ENCODE measurements around the gene NOD1.

NOD1 gene

DNA sequence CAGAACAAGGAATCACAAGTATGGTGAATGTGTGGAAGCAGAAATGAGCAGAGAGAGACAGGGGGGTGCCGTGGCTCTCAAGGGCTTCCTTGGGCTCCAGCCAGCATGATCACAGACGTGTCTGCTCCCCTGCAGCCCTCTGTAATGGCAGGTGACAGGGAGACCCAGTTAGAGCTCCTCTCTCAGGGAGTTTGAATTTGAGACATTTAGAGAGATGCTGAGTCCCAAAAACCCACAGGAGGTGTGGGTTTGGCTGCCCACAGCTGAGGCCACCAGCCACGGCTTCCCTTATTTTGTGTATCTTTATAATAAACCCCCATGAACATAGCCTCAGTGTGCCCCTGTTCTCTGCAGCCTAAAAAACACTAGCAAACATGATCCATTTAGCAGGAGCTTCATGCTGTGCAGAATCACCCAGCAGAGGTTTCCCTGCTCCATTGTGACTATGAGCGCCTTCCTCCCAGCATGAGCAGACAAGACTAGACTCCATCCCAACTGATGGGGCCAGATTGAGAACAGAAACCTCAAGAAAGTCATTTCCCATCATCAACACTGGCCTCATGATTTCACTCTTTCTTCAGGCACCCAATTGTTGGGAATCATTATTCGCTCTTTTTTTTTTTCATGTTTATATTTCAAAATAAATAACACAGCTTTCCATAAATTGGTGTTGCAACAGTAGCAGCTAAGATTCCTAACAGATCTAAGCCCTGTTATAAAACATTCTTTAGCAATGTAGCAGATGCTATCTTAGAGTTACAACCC, 13.4 kb downstream of the NOD1 start:
- H3K4me1 ChIP-seq (ENCODE audit: insufficient read depth, low read length), result no peaks in the 10 kb centered on the region
- H3K9ac ChIP-seq (ENCODE audit: low read depth, low read length), result no peak overlapping the region
- no peak overlapping the region for H3K4me2 ChIP-seq (ENCODE audit: insufficient read depth, low read length)
- peaks cover 6% of the 10 kb centered on the region; the same call in 1 of the 2 replicates for H3K36me3 ChIP-seq (ENCODE audit: insufficient read depth, low read length)
- no peak overlapping the region for H2AFZ ChIP-seq (ENCODE audit: low read depth, low read length)
- DNase-seq (no peak), ATAC-seq (ENCODE audit: insufficient read depth, low read depth) (0 out of 3 replicates have a peak, but pooled peaks have one; percentile 24)
- TF ChIP-seq CTCF (IDR thresholded peaks at IDR 0.05; ENCODE audit: borderline replicate concordance, extremely low read depth, low read length, poor library complexity, severe bottlenecking) (no peak), EZH2 (IDR thresholded peaks at IDR 0.05; ENCODE audit: borderline replicate concordance, low read depth, low read length, severe bottlenecking) (no peak)
- peaks cover 50% of the 10 kb centered on the region for H3K79me2 ChIP-seq (ENCODE audit: insufficient read depth, low read length)
- H3K27me3 ChIP-seq (ENCODE audit: insufficient read depth, low read length, poor library complexity), result no peaks in the 10 kb centered on the region
- peaks cover 25% of the 10 kb centered on the region for H4K20me1 ChIP-seq (ENCODE audit: insufficient read depth, low read length)
- H3K27ac ChIP-seq (ENCODE audit: low read length), result no peak overlapping the region
- H3K9me3 ChIP-seq (ENCODE audit: insufficient read depth, low read length, severe bottlenecking), result no peaks in the 10 kb centered on the region
- no peak overlapping the region for H3K4me3 ChIP-seq (ENCODE audit: low read depth in 1 of 2, low read length in 2 of 2)

DNA sequence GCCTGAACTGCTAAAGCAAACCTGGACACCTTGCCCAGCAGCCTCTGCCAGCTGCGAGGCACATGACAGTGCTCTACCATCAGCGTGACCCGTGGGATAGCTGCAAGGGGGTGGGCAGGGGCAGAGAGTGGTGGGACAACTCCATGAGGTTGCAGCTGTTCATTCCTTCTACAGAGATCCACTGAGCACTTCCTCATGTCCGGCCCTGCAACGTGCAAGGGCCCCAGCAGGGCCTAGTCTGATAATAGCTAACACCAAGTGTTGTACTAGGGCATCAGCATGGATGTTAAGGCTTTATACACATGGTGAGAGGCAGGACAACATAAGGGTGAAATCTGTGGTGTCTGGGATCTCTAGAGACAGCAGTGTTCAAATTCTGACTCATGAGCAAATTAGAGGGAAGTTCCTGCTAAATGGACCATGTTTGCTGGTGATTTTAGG, 14.3 kb downstream of the NOD1 start:
- Histone ChIP-seq H3K9me3 (ENCODE audit: insufficient read depth, low read length, severe bottlenecking) (no peaks in the 10 kb centered on the region), H3K36me3 (ENCODE audit: insufficient read depth, low read length) (peaks cover 5% of the 10 kb centered on the region; the same call in 1 of the 2 replicates), H3K9ac (ENCODE audit: low read depth, low read length) (no peak overlapping the region), H3K4me1 (ENCODE audit: insufficient read depth, low read length) (no peaks in the 10 kb centered on the region), H3K27me3 (ENCODE audit: insufficient read depth, low read length, poor library complexity) (no peaks in the 10 kb centered on the region), H4K20me1 (ENCODE audit: insufficient read depth, low read length) (peaks cover 16% of the 10 kb centered on the region), H2AFZ (ENCODE audit: low read depth, low read length) (no peak overlapping the region), H3K27ac (ENCODE audit: low read length) (no peak overlapping the region), H3K79me2 (ENCODE audit: insufficient read depth, low read length) (peaks cover 40% of the 10 kb centered on the region), H3K4me2 (ENCODE audit: insufficient read depth, low read length) (no peak overlapping the region), H3K4me3 (ENCODE audit: low read depth in 1 of 2, low read length in 2 of 2) (no peak overlapping the region)
- no peak for TF ChIP-seq EZH2 (IDR thresholded peaks at IDR 0.05; ENCODE audit: borderline replicate concordance, low read depth, low read length, severe bottlenecking)
- no peak for TF ChIP-seq CTCF (IDR thresholded peaks at IDR 0.05; ENCODE audit: borderline replicate concordance, extremely low read depth, low read length, poor library complexity, severe bottlenecking)
- no peak for DNase-seq
- no peak for ATAC-seq (ENCODE audit: insufficient read depth, low read depth)

DNA sequence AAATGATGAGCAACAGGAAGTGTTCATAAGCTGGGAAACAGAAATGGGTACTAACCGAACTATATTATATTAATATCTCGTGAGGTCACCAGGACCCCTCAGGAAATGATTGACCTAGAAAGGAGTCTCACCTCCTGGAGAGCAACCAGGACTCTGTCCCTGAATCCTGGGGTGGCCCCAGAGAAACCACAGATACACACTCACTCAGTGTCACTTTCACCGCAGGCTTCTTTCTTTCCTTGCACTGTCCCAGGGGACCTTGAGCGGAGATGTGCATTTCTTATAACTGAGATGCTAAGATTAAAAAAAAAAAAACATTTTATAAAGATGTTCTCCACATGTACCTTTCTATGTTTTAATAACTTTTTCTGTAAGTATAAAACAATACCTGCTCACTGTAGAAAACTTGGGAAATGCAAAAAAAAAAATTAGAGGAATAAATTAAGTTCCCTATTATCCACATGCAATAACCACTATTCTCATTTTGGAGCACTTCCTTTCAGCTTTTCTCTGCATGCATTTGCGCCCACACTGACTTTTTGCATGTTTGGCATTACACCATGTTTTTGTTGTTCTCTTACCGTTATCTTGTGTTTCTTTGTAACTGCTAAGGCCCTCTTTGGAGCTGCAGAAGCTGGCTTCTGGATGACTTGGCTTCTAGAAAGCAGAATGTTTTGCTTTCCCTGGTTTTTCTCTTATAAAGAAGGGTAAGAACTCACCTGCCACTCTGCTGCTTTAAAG, 15.0 kb downstream of the NOD1 start:
- peaks cover 36% of the 10 kb centered on the region for H3K79me2 ChIP-seq (ENCODE audit: insufficient read depth, low read length)

More for the DNA sequence above, 15.0 kb downstream of the NOD1 start:
- no peaks in the 10 kb centered on the region for H3K9me3 ChIP-seq (ENCODE audit: insufficient read depth, low read length, severe bottlenecking)
- DNase-seq (no peak), ATAC-seq (ENCODE audit: insufficient read depth, low read depth) (peak; percentile 44; the same call in 1 of the 3 replicates)
- H4K20me1 ChIP-seq (ENCODE audit: insufficient read depth, low read length), result peaks cover 16% of the 10 kb centered on the region
- H3K36me3 ChIP-seq (ENCODE audit: insufficient read depth, low read length), result peaks cover 5% of the 10 kb centered on the region; the same call in 1 of the 2 replicates
- H3K27ac ChIP-seq (ENCODE audit: low read length), result no peak overlapping the region
- TF ChIP-seq EZH2 (IDR thresholded peaks at IDR 0.05; ENCODE audit: borderline replicate concordance, low read depth, low read length, severe bottlenecking), result no peak
- TF ChIP-seq CTCF (IDR thresholded peaks at IDR 0.05; ENCODE audit: borderline replicate concordance, extremely low read depth, low read length, poor library complexity, severe bottlenecking), result no peak
- H3K4me1 ChIP-seq (ENCODE audit: insufficient read depth, low read length), result no peaks in the 10 kb centered on the region
- H3K9ac ChIP-seq (ENCODE audit: low read depth, low read length), result no peak overlapping the region
- H3K27me3 ChIP-seq (ENCODE audit: insufficient read depth, low read length, poor library complexity), result no peaks in the 10 kb centered on the region
- H3K4me3 ChIP-seq (ENCODE audit: low read depth in 1 of 2, low read length in 2 of 2), result no peak overlapping the region
- no peak overlapping the region for H2AFZ ChIP-seq (ENCODE audit: low read depth, low read length)
- no peak overlapping the region for H3K4me2 ChIP-seq (ENCODE audit: insufficient read depth, low read length)
